HL-60 (cell line): ENCODE results near the gene SORCS2.

Experiments used
- DNase-seq, 2 experiments: peaks; one replicate each; pipeline ENCODE4 v3.0.0-alpha.2; 2010 to 2020; ENCODE audit warnings: low read depth in 1 of 2, low spot score in 1 of 2
- H3K27ac ChIP-seq: fragments of 250-450 bp; sonication (Bioruptor Pico); replicated peaks from 2 replicates; pipeline ENCODE4 v1.5.1; 2020; ENCODE audit warnings: mild to moderate bottlenecking, moderate library complexity
- H3K27me3 ChIP-seq: fragments of 250-450 bp; sonication (Bioruptor Pico); 2 replicates; pipeline ENCODE4 v1.5.1; 2021; ENCODE audit warnings: mild to moderate bottlenecking, moderate library complexity; ENCODE audit not compliant: insufficient read depth, poor library complexity, severe bottlenecking
- H3K4me3 ChIP-seq: replicated peaks from 2 replicates; pipeline ENCODE4 v1.5.1; 2011; ENCODE audit warnings: mild to moderate bottlenecking, control low read depth, low read length; ENCODE audit not compliant: insufficient read depth
- CTCF ChIP-seq: IDR thresholded peaks from one replicate; pipeline ENCODE4 v1.5.1; 2011; ENCODE audit warnings: low read length, control low read depth, inconsistent platforms; ENCODE audit not compliant: insufficient read depth
- GABPA ChIP-seq: IDR thresholded peaks from 2 replicates; pipeline ENCODE4 v1.6.1; 2012; ENCODE audit warnings: low read depth
- POLR2AphosphoS5 ChIP-seq: IDR thresholded peaks from 2 replicates; pipeline ENCODE4 v1.6.1; 2012; ENCODE audit warnings: low read depth
- REST ChIP-seq: IDR thresholded peaks from 2 replicates; pipeline ENCODE4 v1.6.1; 2012; ENCODE audit warnings: low read depth; ENCODE audit not compliant: insufficient replicate concordance
- SPI1 ChIP-seq: IDR thresholded peaks from 2 replicates; pipeline ENCODE4 v1.6.1; 2012; ENCODE audit warnings: low read depth, mild to moderate bottlenecking, borderline replicate concordance

Gene SORCS2

GRCh38 chr4:7228734-7229133, 36.4 kb downstream of the SORCS2 start:
- no peak for TF ChIP-seq CTCF
- H3K27ac ChIP-seq, result no peak overlapping the region
- H3K27me3 ChIP-seq, result no peaks in the 10 kb centered on the region
- DNase-seq, result no peak
- no peak overlapping the region for H3K4me3 ChIP-seq

- TF ChIP-seq CTCF (no peak), REST (no peak), POLR2AphosphoS5 (no peak), SPI1 (no peak), GABPA (no peak)
- no peak for DNase-seq
- no peak overlapping the region for H3K4me3 ChIP-seq
- H3K27me3 ChIP-seq, result no peaks in the 10 kb centered on the region
- H3K27ac ChIP-seq, result no peak overlapping the region
Measured at GRCh38 chr4:7232061-7232650, 39.8 kb downstream of the SORCS2 start.

- Histone ChIP-seq H3K4me3 (no peak overlapping the region), H3K27me3 (no peaks in the 10 kb centered on the region), H3K27ac (no peak overlapping the region)
- TF ChIP-seq SPI1 (no peak), CTCF (no peak)
- no peak for DNase-seq
Measured at GRCh38 chr4:7233006-7233580, 40.8 kb downstream of the SORCS2 start.

GRCh38 chr4:7233601-7234000, 41.3 kb downstream of the SORCS2 start:
- no peak overlapping the region for H3K27ac ChIP-seq
- TF ChIP-seq POLR2AphosphoS5 (no peak), CTCF (no peak), SPI1 (no peak), REST (no peak), GABPA (no peak)
- DNase-seq, result no peak
- H3K4me3 ChIP-seq, result no peak overlapping the region
- H3K27me3 ChIP-seq, result no peaks in the 10 kb centered on the region
